HG02610 (cell line): ENCODE data around the gene NFAT5.
"Not testable (repeated sequence)": the region's sequence is repeated elsewhere in the genome, so short reads cannot be mapped to it uniquely, and the experiment has no call there.

Experiments
- ATAC-seq: cut with Tn5 transposase; IDR thresholded peaks from one replicate; pipeline ENCODE4 v1.9.1; 2021; ENCODE audit warnings: mild to moderate bottlenecking, moderate library complexity; ENCODE audit not compliant: unreplicated experiment

The NFAT5 gene

DNA sequence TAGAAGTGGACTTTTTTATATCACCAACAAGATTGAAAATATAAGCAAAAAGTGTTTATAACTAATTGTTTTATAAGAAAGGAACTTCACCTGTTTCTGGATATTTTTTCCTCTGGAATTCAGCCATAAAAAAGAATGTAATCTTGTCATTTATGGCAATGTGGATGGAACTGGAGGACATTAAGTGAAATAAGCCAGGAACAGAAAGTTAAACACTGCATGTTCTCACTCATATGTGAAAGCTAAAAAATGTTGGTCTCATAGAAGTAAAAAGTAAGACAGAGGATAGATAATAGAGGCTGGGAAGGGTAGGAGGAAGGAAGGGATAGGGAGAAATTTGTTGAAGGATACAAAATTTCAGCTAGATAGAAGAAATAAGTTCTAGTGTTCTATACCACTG, 67.6 kb downstream of the NFAT5 start:
- no peak for ATAC-seq

DNA sequence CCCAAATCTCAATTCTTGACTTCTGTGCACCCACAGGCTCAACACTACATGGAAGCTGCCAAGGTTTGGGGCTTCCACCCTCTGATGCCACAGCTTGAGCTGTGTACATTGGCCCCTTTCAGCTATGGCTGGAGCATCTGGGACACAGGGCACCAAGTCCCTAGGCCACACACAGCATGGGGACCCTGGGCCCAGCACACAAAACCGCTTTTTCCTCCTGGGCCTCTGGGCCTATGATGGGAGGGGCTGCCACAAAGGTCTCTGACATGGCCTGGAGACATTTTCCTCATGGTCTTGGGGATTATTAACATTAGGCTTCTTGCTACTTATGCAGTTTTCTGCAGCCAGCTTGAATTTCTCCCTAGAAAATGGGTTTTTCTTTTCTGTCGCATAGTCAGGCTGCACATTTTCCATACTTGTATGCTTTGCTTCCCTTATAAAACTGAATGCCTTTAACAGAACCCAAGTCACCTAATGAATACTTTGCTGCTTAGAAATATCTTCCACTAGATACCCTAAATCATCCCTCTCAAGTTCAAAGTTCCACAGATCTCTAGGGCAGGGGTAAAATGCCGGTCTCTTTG, 70.9 kb downstream of the NFAT5 start:
- not testable (repeated sequence) for ATAC-seq

DNA sequence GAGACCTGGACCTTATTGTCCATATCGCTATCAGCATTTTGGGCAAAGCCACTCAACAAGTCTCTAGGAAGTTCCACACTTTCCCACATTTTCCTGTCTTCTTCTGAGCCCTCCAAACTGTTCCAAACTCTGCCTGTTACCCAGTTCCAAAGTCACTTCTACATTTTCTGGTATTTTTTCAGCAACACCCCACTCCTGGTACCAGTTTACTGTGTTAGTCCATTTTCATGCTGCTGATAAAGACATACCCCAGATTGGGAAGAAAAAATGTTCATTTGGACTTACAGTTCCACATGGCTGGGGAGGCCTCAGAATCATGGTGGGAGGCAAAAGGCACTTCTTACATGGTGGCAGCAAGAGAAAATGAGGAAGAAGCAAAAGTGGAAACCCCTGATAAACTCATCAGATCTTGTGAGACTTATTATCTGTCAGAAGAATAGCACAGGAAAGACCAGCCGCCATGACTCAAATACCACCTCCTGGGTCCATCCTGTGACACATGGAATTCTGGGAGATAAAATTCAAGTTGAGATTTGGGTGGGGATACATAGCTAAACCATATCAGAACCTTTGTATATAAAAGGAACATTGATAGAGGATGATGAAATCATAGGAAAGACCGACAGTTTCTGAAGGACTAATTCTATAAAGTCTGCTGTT, 71.6 kb downstream of the NFAT5 start:
- not testable (repeated sequence) for ATAC-seq

DNA sequence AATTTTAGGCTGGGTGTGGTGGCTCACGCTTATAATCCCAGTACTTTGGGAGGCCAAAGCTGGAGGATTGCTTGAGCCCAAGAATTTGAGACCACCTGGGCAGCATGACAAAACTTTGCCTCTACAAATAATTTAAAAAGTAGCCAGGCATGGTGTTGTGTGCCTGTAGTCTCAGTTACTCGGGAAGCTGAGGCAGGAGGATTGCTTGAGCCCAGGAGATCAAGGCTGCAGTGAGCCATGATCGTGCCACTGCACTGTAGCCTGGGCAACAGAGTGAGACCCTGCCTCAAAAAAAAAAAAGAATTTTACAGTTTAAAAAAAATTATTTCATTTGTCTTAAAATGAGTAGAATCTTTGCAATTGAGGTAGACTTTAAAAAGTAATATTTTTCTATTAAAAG, 78.2 kb downstream of the NFAT5 start:
- ATAC-seq: not testable (repeated sequence)

DNA sequence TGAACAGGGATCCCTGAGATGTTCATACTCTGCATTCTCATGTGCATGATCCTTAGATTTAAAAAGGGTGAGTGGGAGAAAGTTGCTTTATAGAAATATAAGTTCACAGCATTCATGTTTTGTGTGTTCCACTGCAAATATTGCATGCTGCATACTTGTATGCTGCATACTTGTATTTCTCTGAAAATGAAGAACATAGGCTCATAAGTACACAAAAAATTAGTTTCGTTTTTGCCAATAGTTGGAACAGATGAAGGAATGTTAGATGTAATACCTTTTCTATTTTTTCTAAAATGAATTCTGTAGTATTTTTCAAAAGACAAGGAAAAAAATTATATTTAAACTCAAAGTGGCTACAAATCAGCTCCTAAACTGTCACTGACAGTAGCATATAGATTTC, 79.0 kb downstream of the NFAT5 start:
- ATAC-seq: no peak

DNA sequence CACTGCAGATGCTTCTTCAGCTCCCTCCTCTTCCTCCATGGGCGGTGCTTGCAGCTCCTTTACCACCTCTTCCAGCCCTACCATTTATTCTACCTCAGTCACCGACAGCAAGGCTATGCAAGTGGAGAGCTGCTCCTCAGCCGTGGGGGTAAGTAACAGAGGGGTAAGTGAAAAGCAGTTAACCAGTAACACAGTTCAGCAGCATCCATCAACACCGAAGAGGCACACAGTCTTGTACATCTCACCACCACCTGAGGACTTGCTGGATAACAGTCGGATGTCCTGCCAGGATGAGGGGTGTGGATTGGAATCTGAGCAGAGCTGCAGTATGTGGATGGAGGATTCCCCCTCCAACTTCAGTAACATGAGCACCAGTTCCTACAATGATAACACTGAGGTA, 81.3 kb downstream of the NFAT5 start:
- no peak for ATAC-seq

DNA sequence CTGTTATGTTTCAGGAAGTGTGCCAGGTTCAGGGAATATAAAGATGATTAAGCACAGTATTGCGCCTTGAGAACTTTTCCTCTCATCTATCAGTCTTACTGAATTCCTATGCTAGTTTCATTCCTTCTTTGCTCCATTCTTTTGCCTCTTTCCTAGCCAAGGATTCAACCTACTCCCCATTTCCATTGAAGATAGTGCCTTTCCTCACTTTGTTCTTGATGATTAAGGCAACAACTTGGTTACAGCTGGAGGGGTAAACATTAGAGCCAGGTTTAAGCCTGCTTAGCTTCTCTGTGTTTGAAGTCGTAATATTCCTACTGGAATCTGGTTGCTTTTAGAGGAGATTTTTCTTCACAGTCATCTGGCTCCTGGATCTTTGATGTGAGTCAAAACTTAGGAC, 85.5 kb downstream of the NFAT5 start:
- ATAC-seq: no peak

DNA sequence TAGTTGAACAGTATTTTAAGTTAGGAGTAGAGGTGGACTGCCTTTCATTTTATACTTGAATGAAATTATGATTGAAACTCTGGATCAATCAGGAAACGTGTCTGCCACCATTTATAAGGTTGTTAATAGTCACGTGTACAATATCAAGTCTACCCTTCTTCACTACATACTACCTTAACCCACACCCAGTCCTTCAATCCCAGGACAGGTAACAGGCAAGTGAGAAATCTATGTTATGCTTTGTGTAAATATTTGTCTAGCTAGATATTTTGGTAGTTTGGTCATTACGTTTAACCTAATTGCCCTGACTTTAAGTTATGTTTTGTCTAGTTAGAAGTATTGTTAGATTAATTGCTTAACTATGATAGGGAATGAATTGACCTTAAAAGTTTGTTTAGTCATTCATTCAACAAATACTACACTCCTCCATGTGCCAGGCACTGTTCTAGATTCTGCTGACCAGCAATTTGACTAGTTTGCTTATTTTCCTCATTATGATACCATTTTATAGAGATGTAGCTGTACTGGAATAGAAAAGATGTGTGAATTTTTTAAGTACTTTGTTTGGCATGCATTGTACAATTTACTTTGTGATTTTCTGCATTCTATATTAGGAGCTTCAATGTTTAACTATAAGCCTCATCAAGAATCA, 88.6 kb downstream of the NFAT5 start:
- no peak for ATAC-seq

DNA sequence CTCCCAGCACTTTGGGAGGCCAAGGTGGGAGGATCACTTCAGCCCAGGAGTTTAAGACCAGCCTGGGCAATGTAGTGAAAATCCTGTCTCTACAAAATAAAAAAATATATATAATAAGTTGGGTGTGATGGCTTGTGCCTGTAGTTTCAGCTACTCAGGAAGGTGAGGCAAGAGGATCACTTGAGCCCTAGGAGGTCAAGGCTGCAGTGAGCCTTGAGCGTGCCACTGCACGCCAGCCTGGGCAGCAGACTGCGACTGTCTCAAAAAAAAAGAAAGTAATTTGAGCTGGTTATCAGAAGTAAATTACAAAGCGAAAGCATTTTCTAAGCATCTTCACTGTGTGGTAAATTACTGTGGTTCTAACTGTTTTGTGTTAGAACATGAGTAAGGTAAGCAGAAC, 94.4 kb downstream of the NFAT5 start:
- ATAC-seq: no peak

DNA sequence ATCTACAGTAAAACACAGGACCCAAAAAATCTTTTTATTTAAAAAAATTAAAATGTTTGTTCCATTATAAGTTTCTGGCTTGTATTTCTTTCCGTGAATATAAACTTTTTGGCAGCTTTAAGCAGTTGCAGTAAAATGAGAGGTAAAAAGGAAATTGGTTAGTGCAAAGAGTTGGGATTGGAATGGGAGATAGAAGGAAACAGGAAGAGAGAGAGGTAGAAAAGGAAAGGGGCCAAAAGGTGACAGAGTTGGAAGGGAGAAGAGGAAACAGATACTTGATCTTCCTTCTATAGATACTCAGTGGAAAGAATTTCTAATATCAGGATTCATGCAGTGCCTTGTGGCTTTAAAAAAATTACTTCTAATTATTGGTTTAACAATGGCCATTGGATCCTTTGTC, 97.1 kb downstream of the NFAT5 start:
- no peak for ATAC-seq

DNA sequence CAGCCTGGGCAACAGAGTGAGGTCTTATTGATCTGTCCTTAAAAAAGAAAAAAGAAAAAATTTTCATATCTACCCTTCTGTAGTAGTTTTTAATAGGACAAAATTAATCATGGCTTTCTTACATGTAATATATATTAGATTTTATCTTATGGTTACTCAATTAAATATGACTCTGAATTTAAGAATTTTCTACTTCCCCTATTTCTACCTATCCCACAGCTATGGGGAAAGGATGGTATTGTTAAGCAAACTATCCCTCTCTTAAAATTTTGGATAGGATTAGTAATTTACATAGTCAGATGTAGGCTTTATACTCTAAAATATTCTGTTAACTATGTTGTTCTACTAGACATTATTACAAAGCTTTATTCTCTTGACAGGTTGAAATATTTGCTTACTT, 98.1 kb downstream of the NFAT5 start:
- no peak for ATAC-seq

DNA sequence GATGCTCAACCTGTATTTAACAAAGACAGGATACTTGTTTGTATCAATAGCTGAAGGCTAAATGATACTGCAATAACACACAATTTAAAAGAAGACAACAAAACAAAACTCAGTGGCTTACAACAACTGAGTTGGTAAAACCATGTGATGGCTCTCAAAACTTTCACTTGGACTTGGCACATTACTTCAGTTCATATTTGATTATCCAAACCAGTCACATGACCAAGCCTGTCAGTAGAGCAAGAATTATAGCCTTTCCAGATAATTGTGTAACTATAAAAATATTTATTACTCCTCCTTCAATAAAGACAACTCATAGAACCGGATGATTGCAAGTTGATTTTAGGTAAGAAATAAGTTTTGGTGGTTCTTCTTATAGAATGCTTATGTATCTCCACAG, 103.8 kb downstream of the NFAT5 start:
- no peak for ATAC-seq

DNA sequence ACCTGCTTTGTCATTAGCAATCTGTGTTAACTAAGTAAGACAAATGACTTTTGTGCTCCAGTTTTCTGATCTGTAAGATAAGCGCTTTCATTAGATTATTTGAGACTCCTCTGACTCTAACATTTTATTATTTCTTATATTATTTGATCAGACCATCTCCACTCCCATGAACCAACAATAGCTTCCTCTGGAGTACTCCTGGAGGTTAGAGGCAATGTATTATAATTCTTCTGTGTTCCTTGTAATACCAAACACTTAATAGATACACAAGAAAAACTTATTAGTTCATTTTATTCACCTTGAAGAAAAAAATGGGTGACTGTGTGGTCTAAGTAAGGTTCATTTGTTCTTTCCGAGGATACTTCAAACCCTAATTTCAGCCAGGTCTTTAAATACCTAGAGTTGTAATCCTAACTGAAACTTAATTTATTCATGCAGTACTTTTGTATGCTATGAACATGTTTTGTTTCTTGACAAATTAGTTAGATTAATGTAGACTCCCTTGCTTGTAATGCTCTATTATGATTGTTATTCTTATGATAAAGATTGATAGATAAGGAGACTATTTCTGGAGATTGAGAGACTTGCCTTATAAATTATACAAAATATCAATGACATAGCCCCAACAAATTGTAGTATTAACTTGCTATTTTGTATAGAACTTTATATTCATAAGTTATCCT, 106.7 kb downstream of the NFAT5 start:
- ATAC-seq: no peak

DNA sequence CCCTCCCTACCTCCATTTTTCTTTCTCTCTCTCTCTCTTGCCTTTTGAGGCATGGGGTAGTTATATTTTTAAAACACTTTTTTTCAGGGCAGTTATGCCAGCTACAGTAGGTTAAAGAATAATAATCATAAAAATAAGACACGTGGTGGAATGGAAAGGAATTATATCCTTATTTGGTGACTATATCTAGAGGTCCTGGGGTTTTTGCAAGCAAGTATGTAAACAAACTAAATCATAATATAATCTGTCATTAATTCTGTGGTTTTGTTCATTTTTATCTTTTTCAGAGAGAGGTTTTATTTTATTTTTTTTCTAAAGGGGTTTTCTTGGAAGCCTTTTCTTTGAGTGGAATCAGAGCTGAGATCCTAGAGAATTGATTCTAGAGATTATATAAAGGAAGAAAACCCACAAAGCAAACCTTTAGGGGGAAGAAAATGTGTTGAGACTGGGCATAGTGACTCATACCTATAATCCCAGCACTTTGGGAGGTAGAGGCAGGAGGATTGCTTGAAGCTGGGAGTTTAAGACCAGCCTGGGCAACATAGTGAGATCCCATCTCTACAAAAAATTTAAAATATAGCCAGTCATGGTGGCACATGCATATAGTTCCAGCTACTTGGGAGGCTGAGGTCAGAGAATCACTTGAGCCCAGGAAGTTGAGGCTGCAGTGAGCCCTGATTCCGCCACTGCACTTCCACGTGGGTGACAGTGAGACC, 107.4 kb downstream of the NFAT5 start:
- no peak for ATAC-seq

DNA sequence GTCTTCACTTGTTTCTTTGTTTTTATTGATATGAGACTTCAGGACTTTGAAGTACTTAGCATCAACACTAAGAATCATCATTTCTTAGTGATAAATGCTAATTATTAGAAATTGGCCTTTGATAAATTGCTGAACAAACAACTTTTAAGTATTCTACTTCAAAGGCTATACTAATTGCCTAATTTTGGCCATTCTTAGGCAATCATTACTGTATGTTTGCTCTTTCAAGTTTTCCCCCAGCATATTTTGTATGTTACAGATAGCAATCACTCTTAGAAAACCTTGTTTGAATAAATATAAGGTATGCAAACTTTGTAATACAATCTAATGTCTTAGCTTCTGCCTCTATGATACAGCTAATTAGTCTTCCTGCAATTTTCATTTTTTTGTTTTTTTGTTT, 114.6 kb downstream of the NFAT5 start:
- no peak for ATAC-seq

DNA sequence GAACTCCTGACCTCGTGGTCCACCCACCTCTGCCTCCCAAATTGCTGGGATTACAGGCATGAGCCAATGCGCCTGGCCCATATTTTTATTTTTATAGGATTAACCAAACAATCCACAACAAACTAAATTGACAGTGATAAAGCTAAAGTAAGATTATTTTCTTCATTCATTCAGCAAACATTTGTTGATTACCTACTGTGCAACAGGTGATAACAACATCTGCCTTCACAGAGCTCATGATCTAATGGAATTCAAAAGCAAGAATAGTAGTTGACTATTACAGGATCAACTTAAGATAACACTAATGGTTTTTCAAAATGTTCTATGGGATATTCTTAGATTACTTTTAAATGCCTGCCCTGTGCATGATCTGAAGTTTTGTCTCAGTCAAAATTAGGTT, 122.8 kb downstream of the NFAT5 start:
- no peak for ATAC-seq

DNA sequence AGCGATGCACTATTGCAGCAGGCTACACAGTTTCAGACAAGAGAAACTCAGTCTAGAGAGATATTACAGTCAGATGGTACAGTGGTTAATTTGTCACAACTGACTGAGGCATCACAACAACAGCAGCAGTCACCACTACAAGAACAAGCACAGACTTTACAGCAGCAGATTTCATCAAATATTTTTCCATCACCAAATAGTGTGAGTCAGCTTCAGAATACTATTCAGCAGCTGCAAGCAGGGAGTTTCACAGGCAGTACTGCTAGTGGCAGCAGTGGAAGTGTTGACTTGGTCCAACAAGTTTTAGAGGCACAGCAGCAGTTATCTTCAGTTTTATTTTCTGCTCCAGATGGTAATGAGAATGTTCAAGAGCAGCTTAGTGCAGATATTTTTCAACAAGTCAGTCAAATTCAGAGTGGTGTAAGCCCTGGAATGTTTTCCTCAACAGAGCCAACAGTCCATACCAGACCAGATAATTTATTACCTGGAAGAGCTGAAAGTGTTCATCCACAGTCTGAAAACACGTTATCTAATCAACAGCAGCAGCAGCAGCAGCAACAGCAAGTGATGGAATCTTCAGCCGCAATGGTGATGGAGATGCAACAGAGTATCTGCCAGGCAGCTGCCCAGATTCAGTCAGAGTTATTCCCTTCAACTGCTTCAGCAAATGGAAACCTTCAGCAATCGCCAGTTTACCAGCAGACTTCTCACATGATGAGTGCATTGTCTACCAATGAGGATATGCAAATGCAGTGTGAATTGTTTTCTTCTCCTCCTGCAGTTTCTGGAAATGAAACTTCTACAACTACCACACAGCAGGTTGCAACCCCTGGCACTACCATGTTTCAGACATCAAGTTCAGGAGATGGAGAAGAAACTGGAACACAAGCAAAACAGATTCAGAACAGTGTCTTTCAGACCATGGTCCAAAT, 126.5 kb downstream of the NFAT5 start:
- no peak for ATAC-seq

DNA sequence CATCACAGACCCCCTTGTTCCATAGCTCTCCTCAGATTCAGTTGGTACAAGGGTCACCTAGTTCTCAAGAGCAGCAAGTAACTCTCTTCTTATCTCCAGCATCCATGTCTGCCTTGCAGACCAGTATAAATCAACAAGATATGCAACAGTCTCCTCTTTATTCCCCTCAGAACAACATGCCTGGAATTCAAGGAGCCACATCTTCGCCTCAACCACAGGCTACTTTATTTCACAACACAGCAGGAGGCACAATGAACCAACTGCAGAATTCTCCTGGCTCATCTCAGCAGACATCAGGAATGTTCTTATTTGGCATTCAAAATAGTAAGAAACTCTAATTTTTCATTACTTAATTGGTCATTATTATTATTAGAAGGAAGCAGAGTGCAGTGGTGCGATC, 128.2 kb downstream of the NFAT5 start:
- ATAC-seq: no peak

DNA sequence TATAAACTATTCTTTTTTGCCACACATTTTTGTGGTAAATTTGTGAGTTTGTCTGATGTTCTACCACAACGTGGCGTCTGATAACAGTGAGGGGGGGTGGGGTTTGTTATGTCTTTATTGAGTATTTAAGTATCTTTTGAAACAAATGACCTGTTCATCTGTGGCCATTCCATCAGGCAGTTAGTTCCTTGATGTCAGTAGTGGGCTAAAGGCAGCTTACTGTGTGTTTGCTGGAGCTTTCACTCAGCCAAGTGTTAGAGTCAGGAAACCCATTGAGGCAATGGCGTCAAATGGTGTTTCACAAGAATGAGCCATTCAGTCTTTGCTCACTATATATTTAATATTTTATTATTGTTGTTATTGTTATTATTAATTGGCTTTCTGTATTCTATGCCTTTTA, 132.6 kb downstream of the NFAT5 start:
- ATAC-seq: no peak

DNA sequence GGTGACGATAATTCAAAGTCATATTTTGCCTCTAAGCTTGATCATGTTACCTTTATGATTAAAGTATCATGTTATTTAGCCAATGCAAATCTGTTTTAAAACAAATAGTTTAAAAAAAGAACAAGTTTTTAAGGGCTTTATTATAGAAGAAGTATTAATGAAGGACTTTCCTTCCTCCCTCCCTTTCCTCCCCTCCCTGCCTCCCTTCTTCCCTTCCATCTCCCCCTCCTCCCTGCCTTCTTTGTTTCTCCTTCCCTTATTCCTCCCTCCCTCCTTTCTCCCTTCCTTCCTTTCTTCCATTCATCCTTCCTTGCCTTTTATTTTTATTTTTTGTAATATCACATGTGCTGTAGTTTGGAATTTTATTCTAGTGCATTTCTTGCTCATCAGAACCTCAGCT, 134.1 kb downstream of the NFAT5 start:
- ATAC-seq: no peak
